Upper lobe of right lung (tissue), 1 donor: ENCODE data around the gene RNASE1. TPM values are rescaled to one million over a fixed set of nuclear protein-coding genes. Genes with fewer than 3 reads are reported as not detected.

Experiments
- ATAC-seq: fragments of 200-7000 bp; cut with Tn5 transposase; one replicate; pipeline ENCODE4 v1.9.1; 2020; ENCODE audit warnings: mild to moderate bottlenecking, moderate library complexity
- DNase-seq: peaks from one replicate; pipeline ENCODE4 v3.0.0-alpha.2; 2020
- H3K27ac ChIP-seq: fragments of 200-600 bp; one replicate; pipeline ENCODE4 v1.8.0; 2022
- H3K27me3 ChIP-seq: fragments of 200-600 bp; one replicate; pipeline ENCODE4 v1.8.0; 2022; ENCODE audit warnings: mild to moderate bottlenecking
- H3K36me3 ChIP-seq: fragments of 200-600 bp; one replicate; pipeline ENCODE4 v1.8.0; 2022
- H3K4me1 ChIP-seq: fragments of 200-600 bp; one replicate; pipeline ENCODE4 v1.8.0; 2022
- H3K4me3 ChIP-seq: fragments of 200-600 bp; one replicate; pipeline ENCODE4 v1.8.0; 2022; ENCODE audit warnings: mild to moderate bottlenecking
- H3K9me3 ChIP-seq: fragments of 200-600 bp; one replicate; pipeline ENCODE4 v1.8.0; 2022
- CTCF ChIP-seq: fragments of 200-600 bp; IDR thresholded peaks from one replicate; pipeline ENCODE4 v1.8.0; 2022; ENCODE audit warnings: antibody characterized with exemption
- intact Hi-C: fragments of 100-400 bp; cut with DNase I; formaldehyde crosslinking; loops from one replicate; pipeline ENCODE4 v1.11.0; 2022
- total RNA-seq: library from RNA; stranded (reverse); fragmentation: NEBNext Ultra II Directional; extraction: Animal tissue kit (Norgen Biotek cat#: 25700); gene quantifications from one replicate; pipeline ENCODE4 v1.2.1, GENCODE V29; 2021
- donor health status: DM: no; HTN: yes; CAD: no; lungs with severe emphysema.

The RNASE1 gene
- total RNA-seq, 1 donor from 2014 or later: 888 TPM

- intact Hi-C loops: no loop called here
- H3K36me3 ChIP-seq: no peaks in the 10 kb centered on the region
- no peak for TF ChIP-seq CTCF
- H3K27ac ChIP-seq: no peak overlapping the region
- no peak overlapping the region for H3K4me3 ChIP-seq
- ATAC-seq: no peak
- no peaks in the 10 kb centered on the region for H3K27me3 ChIP-seq
- H3K4me1 ChIP-seq: peaks cover 24% of the 10 kb centered on the region
- no peaks in the 10 kb centered on the region for H3K9me3 ChIP-seq
- no peak for DNase-seq
These were observed 5.5 kb downstream of the RNASE1 start for GRCh38 chr14:20797164-20797563.

- no peak overlapping the region for H3K4me3 ChIP-seq
- H3K36me3 ChIP-seq: no peaks in the 10 kb centered on the region
- no peaks in the 10 kb centered on the region for H3K27me3 ChIP-seq
- no peak overlapping the region for H3K27ac ChIP-seq
- TF ChIP-seq CTCF: no peak
- H3K4me1 ChIP-seq: peaks cover 33% of the 10 kb centered on the region
- ATAC-seq: no peak
- H3K9me3 ChIP-seq: no peaks in the 10 kb centered on the region
- no peak for DNase-seq
- intact Hi-C loops: no loop called here
These were observed 7.8 kb downstream of the RNASE1 start for GRCh38 chr14:20794644-20795369.

GRCh38 chr14:20792556-20792955 lies 10.1 kb downstream of the RNASE1 start:
- Histone ChIP-seq H3K27ac (no peak overlapping the region), H3K4me3 (no peak overlapping the region), H3K9me3 (no peaks in the 10 kb centered on the region), H3K36me3 (no peaks in the 10 kb centered on the region), H3K27me3 (no peaks in the 10 kb centered on the region), H3K4me1 (peaks cover 26% of the 10 kb centered on the region)
- ATAC-seq (no peak), DNase-seq (no peak)
- intact Hi-C loops: no loop called here
- TF ChIP-seq CTCF: no peak

GRCh38 chr14:20791597-20791996 lies 11.0 kb downstream of the RNASE1 start:
- DNase-seq: no peak
- Histone ChIP-seq H3K4me3 (no peak overlapping the region), H3K27me3 (no peaks in the 10 kb centered on the region), H3K36me3 (no peaks in the 10 kb centered on the region), H3K27ac (no peak overlapping the region), H3K4me1 (peaks cover 26% of the 10 kb centered on the region), H3K9me3 (no peaks in the 10 kb centered on the region)
- ATAC-seq: no peak
- intact Hi-C loops: no loop called here
- TF ChIP-seq CTCF: no peak

GRCh38 chr14:20791187-20791586 lies 11.5 kb downstream of the RNASE1 start:
- Histone ChIP-seq H3K4me3 (no peak overlapping the region), H3K27ac (no peak overlapping the region), H3K36me3 (no peaks in the 10 kb centered on the region), H3K4me1 (peaks cover 22% of the 10 kb centered on the region), H3K27me3 (no peaks in the 10 kb centered on the region), H3K9me3 (no peaks in the 10 kb centered on the region)
- no peak for TF ChIP-seq CTCF
- DNase-seq: no peak
- no peak for ATAC-seq
- intact Hi-C loops: no loop called here
